PC-9 (cell line): ENCODE results near the gene DIP2C.

Source experiments
- CTCF ChIP-seq: fragments of 200-600 bp; sonication (generic); conservative IDR thresholded peaks from 2 replicates; pipeline ENCODE4 v1.6.1; 2017; ENCODE audit warnings: mixed run types, antibody characterized with exemption, mild to moderate bottlenecking, moderate library complexity
- EZH2 ChIP-seq: fragments of 200-600 bp; sonication (generic); IDR thresholded peaks from 2 replicates; pipeline ENCODE4 v1.8.0; 2017; ENCODE audit warnings: antibody characterized with exemption, low read depth

GRCh38 chr10:517241-517830 lies 172.1 kb downstream of the DIP2C start:
- TF ChIP-seq CTCF (no peak), EZH2 (no peak)
